OCI-LY7 (cell line): ENCODE measurements around the gene ZSWIM3. TPM values are rescaled to one million over a fixed set of nuclear protein-coding genes. Genes with fewer than 3 reads are reported as not detected.

Source experiments
- BruUV-seq: library from RNA; stranded (reverse); fragments of 400-500 nt; replicated peaks from 2 replicates; lab custom pipeline; 2021; lab: Mats Ljungman, UMichigan
- CTCF ChIA-PET: fragments of 300-600 bp; sonication (Branson Sonifier 250); formaldehyde crosslinking; loops from one replicate; lab custom pipeline; 2022; ENCODE audit warnings: antibody characterized with exemption; ENCODE audit not compliant: unreplicated experiment; lab: Charles Lee
- POLR2A ChIA-PET: fragments of 300-600 bp; sonication (Branson Sonifier 250); formaldehyde crosslinking; loops from one replicate; lab custom pipeline; 2022; ENCODE audit warnings: antibody characterized with exemption; lab: Charles Lee
- DNase-seq: peaks from one replicate; pipeline ENCODE4 v3.0.0-alpha.2; 2015; ENCODE audit warnings: low spot score
- H2AFZ ChIP-seq: fragments of 200-600 bp; sonication (generic), shearing (Covaris generic); 2 replicates; pipeline ENCODE4 v1.6.1; 2014; ENCODE audit warnings: mild to moderate bottlenecking, antibody characterized with exemption, low read length, moderate library complexity
- H3K27ac ChIP-seq: fragments of 200-600 bp; sonication (generic); 2 replicates; pipeline ENCODE4 v1.5.1; 2014; ENCODE audit warnings: mixed run types, low read depth, mild to moderate bottlenecking, moderate library complexity, low read length, inconsistent platforms; ENCODE audit not compliant: poor library complexity, severe bottlenecking
- H3K36me3 ChIP-seq: fragments of 200-600 bp; sonication (generic); 2 replicates; pipeline ENCODE4 v1.6.1; 2014; ENCODE audit warnings: mild to moderate bottlenecking, antibody characterized with exemption, low read length, moderate library complexity, mixed read lengths; ENCODE audit not compliant: insufficient read depth
- H3K4me1 ChIP-seq: fragments of 200-600 bp; sonication (generic); 2 replicates; pipeline ENCODE4 v1.5.1; 2014; ENCODE audit warnings: mild to moderate bottlenecking, low read length; ENCODE audit not compliant: insufficient read depth, poor library complexity, severe bottlenecking
- H3K4me2 ChIP-seq: fragments of 200-600 bp; sonication (generic); 2 replicates; pipeline ENCODE4 v1.6.1; 2014; ENCODE audit warnings: mild to moderate bottlenecking, low read length
- H3K4me3 ChIP-seq: fragments of 200-600 bp; sonication (generic); 2 replicates; pipeline ENCODE4 v1.5.1; 2014; ENCODE audit warnings: mild to moderate bottlenecking, low read depth, low read length; ENCODE audit not compliant: poor library complexity, severe bottlenecking
- H3K79me2 ChIP-seq: fragments of 200-600 bp; sonication (generic); 2 replicates; pipeline ENCODE4 v1.6.1; 2016; ENCODE audit warnings: low read depth, mild to moderate bottlenecking, low read length, moderate library complexity, mixed read lengths; ENCODE audit not compliant: insufficient read depth
- H3K9me2 ChIP-seq: fragments of 200-600 bp; sonication (generic); 2 replicates; pipeline ENCODE4 v1.6.1; 2016; ENCODE audit warnings: mild to moderate bottlenecking, low read length, mixed read lengths; ENCODE audit not compliant: insufficient read depth
- H3K9me3 ChIP-seq: fragments of 200-600 bp; sonication (generic); 2 replicates; pipeline ENCODE4 v1.6.1; 2014; ENCODE audit warnings: mild to moderate bottlenecking, mixed run types, low read length, mixed read lengths
- H4K20me1 ChIP-seq: fragments of 200-600 bp; sonication (generic); 2 replicates; pipeline ENCODE4 v1.6.1; 2014; ENCODE audit warnings: mild to moderate bottlenecking, antibody characterized with exemption, low read length, moderate library complexity, mixed read lengths; ENCODE audit not compliant: insufficient read depth
- EZH2phosphoT487 ChIP-seq: fragments of 200-600 bp; sonication (generic); IDR thresholded peaks from 2 replicates; pipeline ENCODE4 v1.6.1; 2018; ENCODE audit warnings: low read depth, borderline replicate concordance, mild to moderate bottlenecking, mixed run types, antibody characterized with exemption, low read length, moderate library complexity, mixed read lengths
- intact Hi-C: fragments of 100-400 bp; cut with micrococcal nuclease; formaldehyde crosslinking; loops from one replicate; pipeline ENCODE4 v1.10.0; 2022; ENCODE audit not compliant: unreplicated experiment
- total RNA-seq, 2 experiments: library from RNA; depleted of rRNA in 1 of 2; stranded (reverse); fragments of >200 nt in 1 of 2; shearing (Covaris generic) in 1 of 2; gene quantifications; 2 replicates each; pipeline ENCODE4 v1.2.3, GENCODE V29; 2014 to 2022
- TF ChIP-seq, protein P1 (sequence below): fragments of 200-600 bp; sonication (generic); conservative IDR thresholded peaks from 2 replicates; pipeline ENCODE4 v1.5.1; 2014; ENCODE audit warnings: mild to moderate bottlenecking, antibody characterized with exemption, low read length, moderate library complexity, mixed read lengths

ZSWIM3 gene
- total RNA-seq, 2 experiments from 2014 or later: 5.7 to 6.0 TPM

DNA sequence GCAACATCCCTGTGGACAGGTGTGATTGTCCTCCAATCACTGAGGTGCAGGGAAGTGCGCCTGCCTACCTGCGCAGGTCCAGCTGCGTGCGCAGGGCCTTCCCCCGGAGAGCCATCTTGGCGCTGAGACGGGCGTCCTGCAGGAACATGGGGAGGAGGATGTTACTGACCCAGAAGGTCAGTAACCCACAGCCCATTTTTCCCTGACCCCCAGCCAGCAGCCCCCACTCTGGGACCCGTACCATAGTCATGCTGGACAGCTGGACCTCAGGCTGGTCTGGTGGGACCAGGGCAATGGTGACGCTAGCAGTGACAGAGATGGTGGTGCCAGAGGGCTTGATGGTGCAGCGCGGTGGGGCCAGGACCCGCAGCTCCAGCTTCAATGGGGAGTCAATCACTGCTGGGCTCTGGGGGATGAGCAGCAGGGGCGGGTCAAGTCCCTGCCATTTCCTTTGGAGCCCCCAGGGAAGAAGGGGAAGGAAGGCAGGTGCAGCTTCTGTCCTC lies 44.8 kb downstream of the ZSWIM3 start:
- no peak overlapping the region for H3K4me3 ChIP-seq
- POLR2A ChIA-PET: interaction anchor here (1.3 kb wide), 1 partner anchor 25 kb away, joined by 3 read pairs; no protein-coding TSS in a partner anchor
- no peaks in the 10 kb centered on the region for H3K9me3 ChIP-seq
- H3K9me2 ChIP-seq: no peaks in the 10 kb centered on the region
- intact Hi-C loops: no loop called here
- DNase-seq: no peak
- H3K27ac ChIP-seq: no peak overlapping the region
- H3K36me3 ChIP-seq: no peaks in the 10 kb centered on the region
- CTCF ChIA-PET: no interaction called here
- H3K4me1 ChIP-seq: peaks cover 7% of the 10 kb centered on the region
- no peaks in the 10 kb centered on the region for H3K79me2 ChIP-seq
- no TSS peak for BruUV-seq
- TF ChIP-seq, protein P1, sequence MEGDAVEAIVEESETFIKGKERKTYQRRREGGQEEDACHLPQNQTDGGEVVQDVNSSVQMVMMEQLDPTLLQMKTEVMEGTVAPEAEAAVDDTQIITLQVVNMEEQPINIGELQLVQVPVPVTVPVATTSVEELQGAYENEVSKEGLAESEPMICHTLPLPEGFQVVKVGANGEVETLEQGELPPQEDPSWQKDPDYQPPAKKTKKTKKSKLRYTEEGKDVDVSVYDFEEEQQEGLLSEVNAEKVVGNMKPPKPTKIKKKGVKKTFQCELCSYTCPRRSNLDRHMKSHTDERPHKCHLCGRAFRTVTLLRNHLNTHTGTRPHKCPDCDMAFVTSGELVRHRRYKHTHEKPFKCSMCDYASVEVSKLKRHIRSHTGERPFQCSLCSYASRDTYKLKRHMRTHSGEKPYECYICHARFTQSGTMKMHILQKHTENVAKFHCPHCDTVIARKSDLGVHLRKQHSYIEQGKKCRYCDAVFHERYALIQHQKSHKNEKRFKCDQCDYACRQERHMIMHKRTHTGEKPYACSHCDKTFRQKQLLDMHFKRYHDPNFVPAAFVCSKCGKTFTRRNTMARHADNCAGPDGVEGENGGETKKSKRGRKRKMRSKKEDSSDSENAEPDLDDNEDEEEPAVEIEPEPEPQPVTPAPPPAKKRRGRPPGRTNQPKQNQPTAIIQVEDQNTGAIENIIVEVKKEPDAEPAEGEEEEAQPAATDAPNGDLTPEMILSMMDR: no peak
- TF ChIP-seq EZH2phosphoT487: no peak
- no peaks in the 10 kb centered on the region for H4K20me1 ChIP-seq
- H3K4me2 ChIP-seq: no peak overlapping the region
- no peak overlapping the region for H2AFZ ChIP-seq

GRCh38 chr20:45904583-45905504 lies 47.4 kb downstream of the ZSWIM3 start:
- no peak overlapping the region for H3K4me3 ChIP-seq
- BruUV-seq: no TSS peak
- TF ChIP-seq, protein P1: no peak
- no peak for TF ChIP-seq EZH2phosphoT487
- no peaks in the 10 kb centered on the region for H3K9me3 ChIP-seq
- CTCF ChIA-PET: no interaction called here
- H3K36me3 ChIP-seq: no peaks in the 10 kb centered on the region
- H3K4me2 ChIP-seq: no peak overlapping the region
- H4K20me1 ChIP-seq: no peaks in the 10 kb centered on the region
- POLR2A ChIA-PET: interaction anchor here (0.7 kb wide), 1 partner anchor 48 kb away, joined by 3 read pairs; the partner anchor contains the start of genes ACOT8 and ZSWIM3
- intact Hi-C loops: no loop called here
- peaks cover 7% of the 10 kb centered on the region for H3K4me1 ChIP-seq
- no peaks in the 10 kb centered on the region for H3K79me2 ChIP-seq
- H3K27ac ChIP-seq: no peak overlapping the region
- no peaks in the 10 kb centered on the region for H3K9me2 ChIP-seq
- no peak overlapping the region for H2AFZ ChIP-seq
- no peak for DNase-seq
